ENCODE results near the gene CELF5.

- no peak for TF ChIP-seq POLR2A (IDR thresholded peaks at IDR 0.05)
- no peak for TF ChIP-seq CTCF (IDR thresholded peaks at IDR 0.05)
Measured at GRCh38 chr19:3276341-3276799, 51.9 kb downstream of the CELF5 start.
